ENCODE data around the gene DGKI.
"Not testable (repeated sequence)": the region's sequence is repeated elsewhere in the genome, so short reads cannot be mapped to it uniquely, and the experiment has no call there.

The DGKI gene

GRCh38 chr7:137732168-137732567, 114.6 kb downstream of the DGKI start:
- no peak for DNase-seq

DNA sequence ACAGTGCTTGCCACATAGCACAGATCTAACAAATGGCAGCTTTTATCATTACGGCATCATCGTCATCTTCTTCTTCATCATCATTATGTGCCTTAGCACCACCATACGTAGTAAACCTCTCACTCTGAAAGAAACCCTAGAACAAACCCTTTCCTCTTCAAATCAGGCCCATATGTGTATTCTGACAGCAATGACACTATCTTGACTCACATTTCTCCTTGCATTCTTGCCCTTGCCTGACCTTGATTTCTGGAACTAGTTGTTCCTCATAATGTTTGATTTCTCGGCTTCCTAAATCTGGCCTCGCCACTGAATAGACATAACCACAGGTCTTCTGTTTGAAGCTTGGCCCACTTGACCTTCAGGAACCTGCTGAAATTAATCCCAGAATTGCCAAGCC, 115.3 kb downstream of the DGKI start:
- DNase-seq = no peak

DNA sequence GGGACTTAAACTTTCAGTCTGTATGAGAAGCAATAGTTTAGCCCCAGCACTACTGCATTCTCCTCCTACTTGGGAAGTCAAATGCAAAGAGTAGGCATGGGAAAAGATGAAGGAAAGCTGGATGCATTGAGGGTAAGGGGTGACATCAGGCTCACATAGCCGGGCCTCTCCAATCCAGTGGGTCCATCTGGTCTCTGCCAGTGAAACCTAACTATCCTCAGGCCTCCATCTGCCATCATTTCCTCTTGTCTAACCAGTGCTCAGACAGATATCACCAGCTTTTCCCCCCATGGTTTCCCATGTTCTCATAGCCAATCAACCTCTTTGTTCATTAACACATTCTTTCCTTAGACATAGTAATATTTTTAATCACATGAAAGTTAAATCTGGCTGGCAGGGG, 118.3 kb downstream of the DGKI start:
- no peak for DNase-seq

DNA sequence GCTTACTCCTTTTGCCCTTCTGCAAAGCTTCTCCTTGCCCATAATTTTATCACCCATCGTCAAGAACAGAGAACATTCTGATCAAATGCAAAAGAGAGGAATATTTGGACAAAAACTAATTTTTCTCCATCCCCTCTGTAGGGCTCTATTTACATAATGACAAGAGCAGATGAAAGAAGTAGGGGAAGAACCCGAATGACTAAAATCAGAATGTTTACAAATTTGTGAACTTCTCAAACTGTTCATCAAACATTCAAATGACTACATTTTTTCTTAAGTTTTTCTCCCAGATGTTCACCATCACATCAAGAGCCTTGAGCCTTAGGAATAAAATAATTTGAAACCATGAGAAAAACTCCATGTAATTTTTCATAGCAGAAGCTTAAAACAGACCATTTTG, 119.4 kb downstream of the DGKI start:
- no peak for DNase-seq

DNA sequence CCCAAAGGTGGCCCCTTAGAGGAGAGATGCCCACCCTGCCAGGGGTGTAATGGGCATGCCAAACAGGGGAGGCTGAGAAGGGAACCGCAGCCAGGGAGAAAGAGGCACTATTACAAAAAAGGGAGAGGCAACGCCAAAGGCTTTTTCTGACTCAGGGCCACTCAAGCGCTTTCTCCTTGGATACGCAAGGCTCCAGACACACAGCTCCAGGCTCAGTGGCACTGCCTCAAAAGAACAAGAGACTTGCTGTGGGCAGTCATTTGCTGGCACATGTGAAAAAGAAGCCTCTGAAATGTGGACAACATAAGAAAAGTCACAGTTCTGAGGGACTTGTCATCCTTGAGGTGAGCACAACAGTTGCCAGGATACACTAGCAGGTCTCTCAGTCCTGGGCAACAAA, 128.4 kb downstream of the DGKI start:
- DNase-seq = no peak

- no peak for DNase-seq
These were observed 128.9 kb downstream of the DGKI start for GRCh38 chr7:137717811-137718271.

DNA sequence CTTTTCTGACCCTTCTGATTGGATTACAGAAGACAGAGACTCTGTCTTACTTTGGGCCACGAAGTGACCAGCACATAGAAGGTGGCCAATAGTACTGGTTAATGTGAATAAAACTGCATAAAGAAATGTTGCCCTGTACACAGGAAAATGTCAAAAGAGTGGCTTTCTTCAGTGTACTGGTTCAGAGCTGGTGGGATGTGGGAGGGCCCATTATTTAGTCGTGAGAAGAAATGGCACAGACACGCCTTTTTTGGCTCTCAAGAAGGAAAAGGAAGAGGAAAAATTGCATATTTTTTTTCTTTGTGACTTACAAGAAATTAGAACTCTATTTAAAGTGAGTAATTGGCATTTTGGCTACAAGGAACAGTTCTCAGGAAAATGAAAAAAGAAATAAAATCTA, 129.7 kb downstream of the DGKI start:
- no peak for DNase-seq

DNA sequence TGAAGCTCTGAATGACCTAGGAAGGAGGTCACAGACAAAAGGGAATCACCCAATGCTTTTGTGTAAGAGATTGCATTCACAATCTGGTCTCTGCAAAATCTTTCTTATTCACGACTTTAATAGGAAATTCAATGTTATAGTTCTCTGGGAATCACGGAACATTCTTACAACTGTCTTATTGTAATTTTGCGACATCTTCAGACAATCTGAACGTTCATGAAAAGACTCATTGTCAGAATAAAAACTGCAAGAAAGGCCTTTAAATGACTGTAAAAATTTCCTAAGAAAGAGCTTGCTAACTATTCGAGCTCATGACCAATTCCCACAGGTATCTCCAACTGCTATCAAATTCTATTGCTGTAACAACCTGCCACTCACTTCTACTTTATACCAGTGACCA, 130.7 kb downstream of the DGKI start:
- no peak for DNase-seq

DNA sequence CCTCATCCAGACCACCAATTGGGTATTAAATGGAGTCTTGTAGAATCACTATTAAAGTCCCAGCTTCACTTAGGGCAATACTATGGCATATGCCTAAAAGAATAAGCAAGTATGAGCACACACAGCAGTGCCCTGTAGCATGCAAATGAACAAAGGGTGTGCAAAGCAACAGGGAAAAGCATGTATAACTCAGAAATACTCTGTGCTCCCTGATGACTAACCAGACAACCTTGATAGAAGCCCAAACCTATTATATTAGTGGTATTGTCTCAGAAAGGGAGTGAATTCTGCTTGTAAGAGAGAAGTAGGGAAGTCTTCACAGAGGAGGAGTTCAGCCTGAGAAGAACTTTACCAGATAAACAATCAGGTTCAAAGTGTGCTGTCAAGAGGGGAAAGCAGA, 131.2 kb downstream of the DGKI start:
- DNase-seq = no peak

DNA sequence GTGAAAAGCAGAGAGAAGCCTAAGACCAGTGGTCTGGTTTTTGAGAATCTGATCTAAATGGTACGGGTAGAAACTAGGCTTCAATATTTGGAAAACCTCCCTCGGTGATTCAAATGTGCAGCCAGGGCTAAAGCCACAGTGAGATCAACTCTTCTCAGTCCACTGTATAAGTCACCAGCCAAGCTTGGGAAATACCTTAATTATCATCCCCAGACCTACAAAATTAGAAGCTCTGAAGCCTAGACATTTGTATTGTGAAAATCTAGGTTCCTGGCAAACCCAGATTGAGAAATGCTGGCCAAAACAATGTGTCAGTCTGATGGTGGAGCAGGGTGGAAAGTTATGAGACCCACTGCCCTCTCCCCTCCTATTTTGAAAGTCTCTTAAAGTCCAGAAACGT, 131.7 kb downstream of the DGKI start:
- no peak for DNase-seq

DNA sequence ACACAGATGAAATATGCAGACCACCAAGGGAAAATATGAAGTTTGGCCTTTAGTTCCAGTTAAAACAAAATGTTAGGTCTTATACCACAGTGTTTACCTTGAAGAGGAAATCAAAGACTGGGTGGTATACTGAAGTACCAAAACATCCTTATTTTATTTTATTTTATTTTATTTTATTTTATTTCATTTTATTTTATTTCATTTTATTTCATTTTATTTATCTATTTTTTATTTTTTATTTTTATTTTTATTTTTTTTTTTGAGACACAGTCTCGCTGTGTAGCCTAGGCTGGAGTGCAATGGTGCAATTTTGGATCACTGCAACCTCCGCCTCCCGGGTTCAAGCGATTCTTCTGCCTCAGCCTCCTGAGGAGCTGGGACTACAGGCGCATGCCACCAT, 140.4 kb downstream of the DGKI start:
- DNase-seq = not testable (repeated sequence)

GRCh38 chr7:137704723-137705122, 142.1 kb downstream of the DGKI start:
- no peak for DNase-seq

GRCh38 chr7:137703291-137704010, 143.3 kb downstream of the DGKI start:
- DNase-seq = no peak

GRCh38 chr7:137696988-137697387, 149.8 kb downstream of the DGKI start:
- DNase-seq = no peak

DNA sequence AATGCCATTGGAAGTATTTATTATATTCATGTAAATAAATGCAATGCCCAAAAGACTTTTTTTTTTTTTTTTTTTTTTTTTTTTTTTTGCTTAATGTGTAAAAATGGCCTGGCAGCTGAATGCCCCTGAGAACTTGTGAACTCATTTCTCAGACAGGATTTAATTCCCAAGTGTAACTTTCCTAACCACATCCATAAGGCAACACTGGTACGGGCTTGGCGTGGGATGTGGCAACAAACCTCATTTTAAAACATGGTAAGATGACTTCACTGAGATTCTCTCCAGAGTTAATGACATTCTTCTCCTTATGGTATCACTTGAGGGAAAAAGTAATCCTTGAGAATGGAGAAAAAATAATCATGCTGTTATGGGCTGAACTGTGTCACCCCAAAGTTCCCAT, 150.4 kb downstream of the DGKI start:
- DNase-seq = no peak

DNA sequence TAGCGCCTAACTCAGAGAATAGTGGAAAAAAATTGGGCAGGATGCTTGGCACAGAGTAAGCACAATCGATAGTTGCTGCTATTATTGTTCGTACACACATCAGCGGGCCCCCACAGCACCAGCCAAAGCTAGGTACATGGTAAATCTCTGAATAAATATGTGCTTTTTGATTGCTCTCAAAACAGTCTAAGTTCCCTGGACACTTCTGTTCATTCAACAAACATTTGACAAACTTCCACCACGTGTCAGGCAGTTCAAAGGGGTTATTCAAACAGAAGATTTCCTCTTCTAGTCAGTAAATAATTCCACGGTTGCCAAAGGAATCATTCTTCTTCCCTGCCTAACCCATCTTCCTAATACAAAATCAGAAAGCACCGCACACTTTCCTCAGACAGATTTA, 150.8 kb downstream of the DGKI start:
- DNase-seq = peak in 1 of 2 experiments; percentile 62

- DNase-seq = no peak
These were observed 151.3 kb downstream of the DGKI start for GRCh38 chr7:137695494-137695893.

DNA sequence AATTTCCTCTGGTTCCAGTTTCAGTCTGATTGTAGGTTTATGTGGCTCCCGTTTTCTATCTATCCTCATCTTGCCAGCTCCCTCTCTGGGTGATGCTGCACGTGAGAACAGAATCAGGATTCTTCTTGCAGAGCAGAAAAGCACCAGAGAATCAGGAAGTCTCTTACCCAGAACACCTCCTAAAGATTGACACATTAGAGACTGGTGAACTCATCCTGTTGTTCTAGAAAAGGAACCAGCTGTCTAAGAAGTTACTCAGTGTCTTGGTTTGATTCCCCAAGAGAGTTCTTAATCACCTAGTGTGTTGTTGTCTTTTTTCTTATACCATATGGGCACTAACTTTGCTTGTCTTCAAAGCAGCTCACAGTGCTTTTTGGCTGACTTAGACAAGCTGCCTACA, 152.4 kb downstream of the DGKI start:
- no peak for DNase-seq

DNA sequence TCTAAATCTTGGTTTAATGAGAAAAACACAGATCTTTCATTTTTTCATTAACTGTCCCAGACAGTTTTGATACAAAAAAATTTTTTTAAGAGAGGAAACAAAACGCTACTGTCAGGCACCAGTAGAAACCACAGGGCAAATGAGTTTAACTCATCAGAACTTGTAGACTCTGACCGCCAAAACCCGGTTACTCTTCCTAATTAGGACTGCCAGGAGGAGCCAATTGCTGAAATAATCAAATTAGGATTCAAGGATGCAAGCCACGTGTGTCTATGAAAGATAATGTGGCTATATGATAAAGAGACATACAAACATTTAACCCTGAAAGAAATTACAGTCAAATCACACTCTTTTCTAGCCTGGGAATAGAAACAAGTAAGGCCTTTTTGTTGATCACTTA, 154.4 kb downstream of the DGKI start:
- no peak for DNase-seq

- no peak for DNase-seq
These were observed 155.2 kb downstream of the DGKI start for GRCh38 chr7:137691566-137691965.

- DNase-seq = no peak
These were observed 156.1 kb downstream of the DGKI start for GRCh38 chr7:137690635-137691034.

DNA sequence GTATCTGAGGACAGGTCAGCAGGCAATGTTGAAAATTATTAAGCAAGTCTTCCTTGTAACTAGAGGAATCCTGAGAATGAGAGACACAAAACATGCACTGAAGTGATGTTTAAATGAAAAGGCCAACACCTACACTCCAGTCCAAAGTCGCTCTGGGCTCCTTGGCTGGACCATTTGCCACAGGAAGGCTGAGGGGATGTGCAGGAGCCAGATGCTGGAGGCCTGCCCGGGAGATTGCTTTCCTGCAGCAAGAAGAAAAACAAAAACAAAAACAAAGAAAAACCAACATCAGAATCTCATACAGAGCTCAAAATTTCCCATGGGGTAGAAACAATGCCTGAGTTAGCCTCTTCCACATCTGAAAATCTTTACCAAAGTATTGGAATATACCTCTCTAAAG, 157.0 kb downstream of the DGKI start:
- DNase-seq = no peak

- no peak for DNase-seq
These were observed 159.1 kb downstream of the DGKI start for GRCh38 chr7:137687556-137688265.

GRCh38 chr7:137685433-137686164, 161.2 kb downstream of the DGKI start:
- no peak for DNase-seq
